K562 (cell line): ENCODE data around the gene MRPL28. TPM values are rescaled to one million over a fixed set of nuclear protein-coding genes. Genes with fewer than 3 reads are reported as not detected.

ENCODE experiments used
- CUX1 ChIP-seq: fragments of 200-800 bp; sonication (Bioruptor generic); IDR thresholded peaks from 2 replicates; pipeline ENCODE4 v1.6.1; 2016; ENCODE audit warnings: missing genetic modification characterization, missing compliant biosample characterization
- GABPA ChIP-seq: fragments of 200-800 bp; sonication (Bioruptor generic); conservative IDR thresholded peaks from 2 replicates; pipeline ENCODE4 v1.6.1; 2016; ENCODE audit warnings: low read depth, missing genetic modification characterization, missing compliant biosample characterization
- KAT8 ChIP-seq: fragments of 450-650 bp; IDR thresholded peaks from 2 replicates; pipeline ENCODE4 v1.6.1; 2016; ENCODE audit warnings: low read depth, mild to moderate bottlenecking
- PHF8 ChIP-seq: fragments of 200-600 bp; sonication (generic); IDR thresholded peaks from 2 replicates; pipeline ENCODE4 v1.6.1; 2012; ENCODE audit warnings: mixed run types, mild to moderate bottlenecking, inconsistent platforms, low read length, moderate library complexity, borderline replicate concordance
- ZBTB11 ChIP-seq, 3 experiments: fragments of 200-800 bp in 1 of 3; fragments of 250-450 bp in 1 of 3; fragments of 450-650 bp in 1 of 3; sonication (Bioruptor Pico) in 1 of 3; sonication (Bioruptor generic) in 1 of 3; formaldehyde crosslinking in 1 of 3; IDR thresholded peaks; 2 replicates each; pipeline versions ENCODE4 v1.6.1 to v1.8.0; 2016 to 2022; ENCODE audit warnings: mild to moderate bottlenecking in 2 of 3, missing genetic modification characterization in 2 of 3, missing compliant biosample characterization in 1 of 3, moderate library complexity in 1 of 3
- ZNF217 ChIP-seq: sonication (generic); formaldehyde crosslinking; IDR thresholded peaks from 2 replicates; pipeline ENCODE4 v1.8.0; 2022; ENCODE audit warnings: mild to moderate bottlenecking, missing genetic modification reagents
- ZNF282 ChIP-seq: sonication (generic); formaldehyde crosslinking; IDR thresholded peaks from 2 replicates; pipeline ENCODE4 v1.8.1; 2023; ENCODE audit warnings: missing genetic modification reagents
- ZNF561 ChIP-seq: fragments of 450-650 bp; formaldehyde crosslinking; conservative IDR thresholded peaks from 2 replicates; pipeline ENCODE4 v1.4.0; 2020; ENCODE audit warnings: mild to moderate bottlenecking, moderate library complexity
- ZNF609 ChIP-seq: sonication (generic); formaldehyde crosslinking; IDR thresholded peaks from 2 replicates; pipeline ENCODE4 v1.8.1; 2023; ENCODE audit warnings: missing genetic modification reagents, mild to moderate bottlenecking, borderline replicate concordance
- ZNF830 ChIP-seq: fragments of 250-450 bp; sonication (Bioruptor Pico); IDR thresholded peaks from 2 replicates; pipeline ENCODE4 v1.5.0; 2021; ENCODE audit warnings: mild to moderate bottlenecking
- polyA plus RNA-seq, 8 experiments: library from polyadenylated mRNA; depleted of rRNA in 4 of 8; stranded (reverse) in 5 of 8; unstranded in 3 of 8; fragments of >200 nt; fragmentation: Nextera tagmentation in 2 of 8; fragmentation: Illumina TruSeq in 1 of 8; extraction: Ambion mirVana in 2 of 8; extraction: Trizol in 1 of 8; gene quantifications; 2 replicates each; pipeline versions ENCODE4 v1.2.1 to v1.2.3, GENCODE V29; 2011 to 2014; ENCODE audit warnings: inconsistent platforms in 1 of 8, missing spikeins in 1 of 8
- total RNA-seq, 7 experiments: library from RNA; depleted of rRNA in 6 of 7; stranded (reverse); fragments of >200 nt in 6 of 7; fragmentation: Illumina TruSeq in 2 of 7; extraction: Trizol in 2 of 7; gene quantifications; 2 replicates each; pipeline versions ENCODE4 v1.2.1 to v1.2.3, GENCODE V29; 2011 to 2021; ENCODE audit warnings: low replicate concordance in 1 of 7

The MRPL28 gene
- total and polyA plus RNA-seq, 9 of the 15 experiments (the other 6 are each of a cell fraction or from before 2014, with no cell fraction given) = 2.5 to 323 (median 175) TPM

DNA sequence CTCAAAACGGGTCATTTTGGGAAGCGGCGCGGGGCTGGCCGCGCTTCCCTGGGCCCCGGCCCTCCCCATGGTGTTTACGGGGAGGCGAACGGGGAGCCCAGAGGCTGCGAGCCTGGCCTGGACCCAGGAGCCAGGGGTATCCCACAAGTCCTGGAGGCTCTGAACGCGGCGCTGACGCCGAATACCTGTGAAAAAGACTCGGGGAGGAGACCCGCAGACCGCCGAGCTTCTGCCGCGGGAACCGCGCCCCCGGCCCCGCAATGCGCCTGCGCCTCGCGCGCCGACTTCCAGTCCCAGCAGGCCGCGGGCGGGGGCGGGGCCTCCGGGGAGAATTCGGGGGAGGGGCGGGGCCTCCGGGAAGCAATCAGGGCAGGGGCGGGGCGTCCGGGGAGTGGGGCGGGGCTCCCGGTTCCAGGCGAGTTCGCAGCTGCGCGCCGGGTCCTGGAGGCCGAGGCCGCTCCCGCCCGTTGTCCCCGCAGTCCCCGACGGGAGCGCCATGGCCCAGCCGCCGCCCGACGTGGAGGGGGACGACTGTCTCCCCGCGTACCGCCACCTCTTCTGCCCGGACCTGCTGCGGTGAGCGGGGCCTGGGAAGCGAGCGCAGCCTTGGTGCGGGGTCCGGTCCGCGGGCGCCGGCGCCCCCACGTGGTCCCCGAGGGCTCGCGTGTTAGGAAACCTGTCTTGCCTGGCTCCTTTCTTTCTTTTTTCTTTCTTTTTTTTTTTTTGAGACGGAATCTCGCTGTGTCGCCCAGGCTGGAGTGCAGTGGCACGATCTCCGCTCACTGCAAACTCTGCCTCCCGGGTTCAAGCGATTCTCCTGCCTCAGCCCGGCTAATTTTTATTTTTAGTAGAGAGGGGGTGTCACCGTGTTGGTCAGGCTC is 31.4 kb upstream of the MRPL28 start, which contains the start of gene DECR2 (continued):
- TF ChIP-seq ZNF609 = peak; percentile 53; the same call in 1 of the 2 replicates
- peak; percentile 84; the same call in 1 of the 2 replicates for TF ChIP-seq PHF8
- TF ChIP-seq ZNF282 = 0 out of 2 replicates have a peak, but pooled peaks have one; percentile 64
- no peak for TF ChIP-seq KAT8
- no peak for TF ChIP-seq ZNF217 (CRISPR knock-in tag)
- TF ChIP-seq GABPA (tag) = peak; percentile 36; the same call in 1 of the 2 replicates
- 0 out of 2 replicates have a peak, but pooled peaks have one; percentile 61 for TF ChIP-seq ZNF561 (CRISPR knock-in tag)
- TF ChIP-seq CUX1 (CRISPR knock-in tag) = no peak
- 0 out of 2 replicates have a peak, but pooled peaks have one; percentile 30 for TF ChIP-seq ZNF830 (CRISPR knock-in tag)
- TF ChIP-seq ZBTB11 (CRISPR knock-in tag; IDR thresholded peaks at IDR 0.05) = peak in 1 of 3 experiments; percentile 61; a peak in 1 of 6 replicates
